Lung (tissue), 12 donors: ENCODE data around the gene FSIP1. TPM values are rescaled to one million over a fixed set of nuclear protein-coding genes. Genes with fewer than 3 reads are reported as not detected.

ENCODE experiments used
- ATAC-seq: fragments of 200-7000 bp; cut with Tn5 transposase; one replicate; pipeline ENCODE4 v1.9.1; 2020; ENCODE audit warnings: moderate number of reproducible peaks; ENCODE audit not compliant: insufficient read depth, low FRiP score
- DNase-seq, 3 donors: peaks; one replicate each; pipeline ENCODE4 v3.0.0-alpha.2; 2013 to 2017
- H3K27ac ChIP-seq, 2 donors: one replicate each; pipeline ENCODE4 v1.5.1; 2013; ENCODE audit warnings: mild to moderate bottlenecking in 2 of 2, moderate library complexity in 2 of 2, control low read depth in 1 of 2, inconsistent platforms in 1 of 2, low read depth in 1 of 2, low read length in 1 of 2
- H3K27me3 ChIP-seq, 3 donors: one replicate each; pipeline ENCODE4 v1.5.1; 2013; ENCODE audit warnings: low read length in 2 of 3; ENCODE audit not compliant: control insufficient read depth in 3 of 3, insufficient read depth in 3 of 3
- H3K36me3 ChIP-seq, 4 donors: one replicate each; pipeline ENCODE4 v1.5.1; 2013; ENCODE audit warnings: low read length in 4 of 4, mild to moderate bottlenecking in 1 of 4, moderate library complexity in 1 of 4; ENCODE audit not compliant: control insufficient read depth in 4 of 4, insufficient read depth in 4 of 4
- H3K4me1 ChIP-seq, 5 donors: one replicate each; pipeline ENCODE4 v1.5.1; 2013; ENCODE audit warnings: low read length in 5 of 5, mild to moderate bottlenecking in 2 of 5, moderate library complexity in 1 of 5; ENCODE audit not compliant: control insufficient read depth in 5 of 5, insufficient read depth in 5 of 5
- H3K4me3 ChIP-seq: one replicate; pipeline ENCODE4 v1.5.1; 2013; ENCODE audit warnings: mild to moderate bottlenecking, control low read depth, moderate library complexity
- H3K9ac ChIP-seq, 2 donors: one replicate each; pipeline ENCODE4 v1.5.1; 2013; ENCODE audit warnings: low read length in 2 of 2, control low read depth in 1 of 2; ENCODE audit not compliant: insufficient read depth in 1 of 2
- H3K9me3 ChIP-seq, 4 donors: one replicate each; pipeline ENCODE4 v1.5.1; 2013; ENCODE audit warnings: low read length in 3 of 4, mild to moderate bottlenecking in 1 of 4, moderate library complexity in 1 of 4; ENCODE audit not compliant: control insufficient read depth in 4 of 4, insufficient read depth in 3 of 4
- WGBS, 2 donors: extraction: QIAGEN DNeasy Blood & Tissue Kit; methylation state at CpG; one replicate each; pipeline ENCODE4 v1.1.7; 2013; 5-methylcytosine and 5-hydroxymethylcytosine counted together
- polyA plus RNA-seq, 2 donors: library from polyadenylated mRNA; stranded (reverse); fragments of 200-250 nt; gene quantifications; one replicate each; pipeline ENCODE4 v1.2.1, GENCODE V29; 2013
- total RNA-seq, 2 donors: library from RNA; depleted of rRNA in 1 of 2; stranded (reverse); fragments of >200 nt in 1 of 2; gene quantifications; one replicate each; pipeline ENCODE4 v1.2.1, GENCODE V29; 2014 to 2021
- TF ChIP-seq, protein P1 (sequence below): IDR thresholded peaks from 2 replicates; pipeline ENCODE4 v1.5.1; 2012; ENCODE audit warnings: mild to moderate bottlenecking; ENCODE audit errors: control extremely low read depth, extremely low read depth
- donor health status: control.
- donor health status: control.
- donor health status: Bipolar disorder and iron deficiency.
- donor health status: healthy.
- donor health status: DM: yes; HTN: yes; CAD: no.

The FSIP1 gene
- total and polyA plus RNA-seq, 4 donors, result 0.35 to 2.2 (median 0.98) TPM

DNA sequence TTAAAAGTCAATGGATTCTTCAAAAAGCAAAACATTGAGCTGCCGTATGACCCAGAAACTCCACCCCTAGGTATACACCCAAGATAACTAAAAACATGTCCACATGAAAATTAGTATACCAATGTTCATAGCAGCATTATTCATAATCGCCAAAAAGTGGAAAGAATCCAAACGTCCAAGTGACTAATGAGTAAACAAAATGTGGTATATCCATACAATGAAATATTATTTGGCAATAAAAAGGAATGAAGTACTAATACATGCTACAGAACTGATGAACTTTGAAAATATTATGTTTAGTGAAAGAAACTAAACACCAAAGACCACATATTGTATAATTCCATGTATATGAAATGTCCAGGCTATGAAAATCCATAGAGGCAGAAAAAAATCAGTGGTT is 123.9 kb downstream of the FSIP1 start:
- H3K27ac ChIP-seq, result no peak overlapping the region
- ATAC-seq, result no peak
- H3K4me3 ChIP-seq, result no peak overlapping the region

DNA sequence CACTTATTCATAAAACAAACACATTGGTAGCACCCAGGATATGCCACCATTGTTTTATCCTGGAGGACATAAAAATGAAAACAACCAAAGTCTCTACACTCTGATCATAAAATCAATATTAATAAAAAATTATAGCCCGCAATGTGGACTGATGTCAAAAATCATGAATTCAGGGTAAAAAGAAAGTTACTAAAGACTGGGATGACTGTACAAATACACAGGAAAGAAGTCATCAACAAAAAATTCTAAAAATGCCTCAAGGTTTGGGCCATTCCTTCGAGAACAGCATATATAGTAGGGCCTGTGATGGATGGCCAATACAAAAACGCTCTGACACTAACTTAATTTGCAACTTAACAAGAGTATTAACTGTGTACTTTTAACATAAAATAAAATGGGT is 125.0 kb downstream of the FSIP1 start:
- Histone ChIP-seq H3K4me1 (peaks cover 0 to 3% (median 0%) of the 10 kb centered on the region in 5 donors), H3K27ac (no peak overlapping the region), H3K27me3 (no peaks in the 10 kb centered on the region), H3K4me3 (no peak overlapping the region), H3K36me3 (no peaks in the 10 kb centered on the region), H3K9me3 (peaks cover 0 to 3% (median 0%) of the 10 kb centered on the region in 4 donors), H3K9ac (no peak overlapping the region)
- WGBS, 2 donors, result 90 to 92% methylated on average over 3 of the region's 3 CpGs
- no peak for ATAC-seq
- TF ChIP-seq, protein P1, sequence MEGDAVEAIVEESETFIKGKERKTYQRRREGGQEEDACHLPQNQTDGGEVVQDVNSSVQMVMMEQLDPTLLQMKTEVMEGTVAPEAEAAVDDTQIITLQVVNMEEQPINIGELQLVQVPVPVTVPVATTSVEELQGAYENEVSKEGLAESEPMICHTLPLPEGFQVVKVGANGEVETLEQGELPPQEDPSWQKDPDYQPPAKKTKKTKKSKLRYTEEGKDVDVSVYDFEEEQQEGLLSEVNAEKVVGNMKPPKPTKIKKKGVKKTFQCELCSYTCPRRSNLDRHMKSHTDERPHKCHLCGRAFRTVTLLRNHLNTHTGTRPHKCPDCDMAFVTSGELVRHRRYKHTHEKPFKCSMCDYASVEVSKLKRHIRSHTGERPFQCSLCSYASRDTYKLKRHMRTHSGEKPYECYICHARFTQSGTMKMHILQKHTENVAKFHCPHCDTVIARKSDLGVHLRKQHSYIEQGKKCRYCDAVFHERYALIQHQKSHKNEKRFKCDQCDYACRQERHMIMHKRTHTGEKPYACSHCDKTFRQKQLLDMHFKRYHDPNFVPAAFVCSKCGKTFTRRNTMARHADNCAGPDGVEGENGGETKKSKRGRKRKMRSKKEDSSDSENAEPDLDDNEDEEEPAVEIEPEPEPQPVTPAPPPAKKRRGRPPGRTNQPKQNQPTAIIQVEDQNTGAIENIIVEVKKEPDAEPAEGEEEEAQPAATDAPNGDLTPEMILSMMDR, result no peak
- DNase-seq, result no peak

More for the DNA sequence above, 123.9 kb downstream of the FSIP1 start:
- 79 to 96% methylated on average over 3 of the region's 3 CpGs for WGBS, 2 donors
- Histone ChIP-seq H3K4me1 (peaks cover 0 to 5% (median 0%) of the 10 kb centered on the region in 5 donors), H3K36me3 (no peaks in the 10 kb centered on the region), H3K9ac (no peak overlapping the region), H3K27me3 (no peaks in the 10 kb centered on the region), H3K9me3 (peaks cover 0 to 3% (median 0%) of the 10 kb centered on the region in 4 donors)
- no peak for DNase-seq
- TF ChIP-seq, protein P1, result no peak

DNA sequence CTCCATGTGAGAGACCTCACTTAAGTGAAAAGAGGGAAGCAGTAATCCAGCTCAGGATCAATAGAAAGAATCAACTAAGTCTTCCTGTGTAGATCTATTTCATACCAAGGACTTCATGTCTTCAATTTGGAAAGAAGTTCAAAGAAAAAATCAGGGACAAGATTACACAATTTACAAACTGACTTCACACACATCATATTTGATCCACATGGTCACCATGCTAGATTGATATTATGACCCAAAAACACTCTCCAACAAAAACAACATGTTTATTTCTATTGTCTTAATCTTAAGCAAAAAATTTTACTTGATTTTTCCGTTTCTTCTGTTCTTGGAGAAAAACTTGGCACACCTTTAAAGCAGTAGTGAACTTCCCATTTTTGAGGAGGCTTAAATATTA is 125.5 kb downstream of the FSIP1 start:
- Histone ChIP-seq H3K27me3 (no peaks in the 10 kb centered on the region), H3K27ac (no peak overlapping the region), H3K9me3 (peaks cover 0 to 3% (median 0%) of the 10 kb centered on the region in 4 donors), H3K4me1 (peaks cover 0 to 3% (median 0%) of the 10 kb centered on the region in 5 donors), H3K4me3 (no peak overlapping the region), H3K36me3 (no peaks in the 10 kb centered on the region), H3K9ac (no peak overlapping the region)
- WGBS, 2 donors, result 83 to 84% methylated on average over 1 of the region's 1 CpG
- DNase-seq (no peak), ATAC-seq (no peak)
- TF ChIP-seq, protein P1, result no peak

DNA sequence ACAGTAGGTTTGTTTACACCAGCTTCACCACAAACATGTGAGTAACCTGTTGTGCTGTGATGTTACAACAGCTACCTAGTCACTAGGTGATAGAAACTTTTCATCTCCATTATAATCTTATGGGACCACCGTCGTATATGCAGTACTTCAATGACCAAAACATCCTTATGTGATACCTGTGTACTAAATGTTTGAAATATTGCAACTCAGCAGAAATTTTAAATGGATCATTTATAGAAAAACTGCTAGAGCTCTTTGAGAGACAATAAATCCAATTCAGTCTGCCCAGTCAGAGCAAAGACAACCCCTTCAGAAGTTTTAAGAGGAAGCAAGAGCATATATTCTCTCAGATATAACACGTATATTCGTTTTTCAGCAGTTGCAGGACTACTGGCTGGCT is 128.3 kb downstream of the FSIP1 start:
- ATAC-seq, result no peak
- WGBS, 2 donors, result 90 to 93% methylated on average over 4 of the region's 4 CpGs

More for the DNA sequence above, 128.3 kb downstream of the FSIP1 start:
- TF ChIP-seq, protein P1, result no peak
- DNase-seq, result no peak
- H3K4me1 ChIP-seq, result peaks cover 0 to 7% (median 0%) of the 10 kb centered on the region in 5 donors
- no peaks in the 10 kb centered on the region for H3K36me3 ChIP-seq
- no peak overlapping the region for H3K4me3 ChIP-seq
- no peak overlapping the region for H3K27ac ChIP-seq
- H3K9me3 ChIP-seq, result peaks cover 0 to 3% (median 0%) of the 10 kb centered on the region in 4 donors
- H3K9ac ChIP-seq, result no peak overlapping the region
- no peaks in the 10 kb centered on the region for H3K27me3 ChIP-seq
